Left renal pelvis (tissue), 4 donors: ENCODE data around the gene TMEM183A. TPM values are rescaled to one million over a fixed set of nuclear protein-coding genes. Genes with fewer than 3 reads are reported as not detected.

Experiments used
- DNase-seq, 4 donors: peaks; one replicate each; pipeline ENCODE4 v3.0.0-alpha.2; 2013; ENCODE audit warnings: low read depth in 4 of 4, low spot score in 3 of 4
- polyA plus RNA-seq, 4 donors: library from polyadenylated mRNA; unstranded; fragments of 120-200 nt; gene quantifications; one replicate each; pipeline ENCODE4 v1.2.1, GENCODE V29; 2013; ENCODE audit not compliant: insufficient read length in 4 of 4

The TMEM183A gene
- polyA plus RNA-seq, 4 donors, result 56.0 to 83.9 (median 76.4) TPM

GRCh38 chr1:203028067-203028783 lies 21.1 kb downstream of the TMEM183A start:
- DNase-seq, result no peak

GRCh38 chr1:203028784-203029553 lies 21.8 kb downstream of the TMEM183A start:
- no peak for DNase-seq

GRCh38 chr1:203031467-203031866 lies 24.3 kb downstream of the TMEM183A start:
- DNase-seq, result no peak

GRCh38 chr1:203033287-203033686 lies 26.1 kb downstream of the TMEM183A start:
- no peak for DNase-seq

- DNase-seq, result no peak
Measured at GRCh38 chr1:203033917-203034316, 26.7 kb downstream of the TMEM183A start.

GRCh38 chr1:203034422-203035110 lies 27.4 kb downstream of the TMEM183A start:
- no peak for DNase-seq

GRCh38 chr1:203035111-203036000 lies 28.2 kb downstream of the TMEM183A start:
- DNase-seq, result no peak

GRCh38 chr1:203036135-203036534 lies 29.0 kb downstream of the TMEM183A start:
- DNase-seq, result no peak

GRCh38 chr1:203036537-203036936 lies 29.4 kb downstream of the TMEM183A start:
- no peak for DNase-seq

- no peak for DNase-seq
Measured at GRCh38 chr1:203037509-203038190, 30.5 kb downstream of the TMEM183A start.

- DNase-seq, result no peak
Measured at GRCh38 chr1:203038217-203038741, 31.1 kb downstream of the TMEM183A start.

- DNase-seq, result peak in 1 of 4 donors; percentile 52
Measured at GRCh38 chr1:203038891-203039608, 31.9 kb downstream of the TMEM183A start.

GRCh38 chr1:203039609-203040512 lies 32.7 kb downstream of the TMEM183A start:
- DNase-seq, result no peak

- no peak for DNase-seq
Measured at GRCh38 chr1:203040513-203041275, 33.5 kb downstream of the TMEM183A start.

- no peak for DNase-seq
Measured at GRCh38 chr1:203041351-203041932, 34.3 kb downstream of the TMEM183A start.

GRCh38 chr1:203043830-203044545 lies 36.8 kb downstream of the TMEM183A start:
- no peak for DNase-seq
